ENCODE measurements around the gene MIP.
"Not testable (repeated sequence)": the region's sequence is repeated elsewhere in the genome, so short reads cannot be mapped to it uniquely, and the experiment has no call there.

GRCh38 chr12:56493409-56494105 lies 39.1 kb upstream of the MIP start:
- not testable (repeated sequence) for TF ChIP-seq CTCF (IDR thresholded peaks at IDR 0.05 in 4 of 5, conservative IDR thresholded peaks at IDR 0.05 in 1 of 5); POLR2A (IDR thresholded peaks at IDR 0.05)

All from gastrocnemius medialis (tissue), 4 donors.